Large intestine (tissue), 3 donors: ENCODE measurements around the gene CTRL. TPM values are rescaled to one million over a fixed set of nuclear protein-coding genes. Genes with fewer than 3 reads are reported as not detected.
"Not testable (repeated sequence)": the region's sequence is repeated elsewhere in the genome, so short reads cannot be mapped to it uniquely, and the experiment has no call there.

Experiments
- DNase-seq, 2 donors: peaks; one replicate each; pipeline versions ENCODE4 v3.0.0 to v3.0.0-alpha.2; 2013
- H3K27ac ChIP-seq: one replicate; pipeline ENCODE4 v1.5.1; 2013; ENCODE audit warnings: low read length
- H3K27me3 ChIP-seq: 2 replicates; pipeline ENCODE4 v1.6.1; 2013; ENCODE audit warnings: low read length; ENCODE audit not compliant: control insufficient read depth, insufficient read depth
- H3K36me3 ChIP-seq: 2 replicates; pipeline ENCODE4 v1.6.1; 2013; ENCODE audit warnings: low read length; ENCODE audit not compliant: control insufficient read depth, insufficient read depth
- H3K4me1 ChIP-seq: one replicate; pipeline ENCODE4 v1.6.1; 2013; ENCODE audit warnings: low read length; ENCODE audit not compliant: control insufficient read depth, insufficient read depth
- H3K4me3 ChIP-seq: one replicate; pipeline ENCODE4 v1.5.1; 2013; ENCODE audit warnings: low read length
- H3K9me3 ChIP-seq: one replicate; pipeline ENCODE4 v1.6.1; 2013; ENCODE audit warnings: mild to moderate bottlenecking, low read depth, low read length, moderate library complexity; ENCODE audit not compliant: control insufficient read depth
- WGBS: methylation state at CpG from one replicate; pipeline ENCODE4 v1.1.5; 2013; ENCODE audit warnings: low lambda C conversion rate; ENCODE audit not compliant: insufficient coverage; 5-methylcytosine and 5-hydroxymethylcytosine counted together
- polyA plus RNA-seq: library from polyadenylated mRNA; unstranded; fragments of 120-200 nt; gene quantifications from one replicate; pipeline ENCODE4 v1.2.1, GENCODE V29; 2013

Gene CTRL
- polyA plus RNA-seq, 1 donor: 0.87 TPM

DNA sequence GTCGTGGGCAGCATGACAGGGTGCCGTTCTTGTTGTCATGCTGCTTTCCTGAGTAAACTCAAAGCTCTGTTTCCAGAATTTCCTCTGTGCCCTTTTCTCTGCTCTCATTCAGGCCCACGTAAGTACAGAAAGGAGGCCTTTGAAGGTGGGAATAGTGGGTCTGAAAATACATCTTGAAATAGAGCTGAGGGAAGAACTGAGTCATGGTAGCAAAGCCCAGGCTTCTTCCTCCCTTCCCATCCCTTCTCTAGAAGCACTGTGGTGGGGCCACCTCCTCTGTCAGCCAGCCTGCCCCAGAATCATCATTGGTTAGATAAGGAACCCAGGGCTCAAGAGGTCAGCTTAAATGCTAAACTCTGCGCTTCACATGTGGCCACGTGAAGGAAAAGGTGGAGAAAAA lies 9.4 kb downstream of the CTRL start:
- no peak for DNase-seq
- Histone ChIP-seq H3K27me3 (no peaks in the 10 kb centered on the region), H3K36me3 (peaks cover 56% of the 10 kb centered on the region), H3K27ac (no peak overlapping the region), H3K4me1 (no peaks in the 10 kb centered on the region), H3K9me3 (no peaks in the 10 kb centered on the region), H3K4me3 (no peak overlapping the region)
- WGBS: no CpG with 5 or more reads among the region's 5 CpGs

- Histone ChIP-seq H3K27me3 (no peaks in the 10 kb centered on the region), H3K4me3 (no peak overlapping the region), H3K9me3 (no peaks in the 10 kb centered on the region), H3K27ac (no peak overlapping the region), H3K36me3 (peaks cover 67% of the 10 kb centered on the region), H3K4me1 (peaks cover 13% of the 10 kb centered on the region)
- no peak for DNase-seq
- WGBS: no CpG with 5 or more reads among the region's 6 CpGs
Measured at GRCh38 chr16:67919622-67920221, 11.9 kb downstream of the CTRL start.

GRCh38 chr16:67917852-67918236 lies 13.8 kb downstream of the CTRL start:
- Histone ChIP-seq H3K9me3 (no peaks in the 10 kb centered on the region), H3K4me1 (peaks cover 13% of the 10 kb centered on the region), H3K36me3 (peaks cover 58% of the 10 kb centered on the region), H3K27me3 (no peaks in the 10 kb centered on the region), H3K4me3 (no peak overlapping the region), H3K27ac (no peak overlapping the region)
- no peak for DNase-seq
- WGBS: no CpG with 5 or more reads among the region's 4 CpGs

DNA sequence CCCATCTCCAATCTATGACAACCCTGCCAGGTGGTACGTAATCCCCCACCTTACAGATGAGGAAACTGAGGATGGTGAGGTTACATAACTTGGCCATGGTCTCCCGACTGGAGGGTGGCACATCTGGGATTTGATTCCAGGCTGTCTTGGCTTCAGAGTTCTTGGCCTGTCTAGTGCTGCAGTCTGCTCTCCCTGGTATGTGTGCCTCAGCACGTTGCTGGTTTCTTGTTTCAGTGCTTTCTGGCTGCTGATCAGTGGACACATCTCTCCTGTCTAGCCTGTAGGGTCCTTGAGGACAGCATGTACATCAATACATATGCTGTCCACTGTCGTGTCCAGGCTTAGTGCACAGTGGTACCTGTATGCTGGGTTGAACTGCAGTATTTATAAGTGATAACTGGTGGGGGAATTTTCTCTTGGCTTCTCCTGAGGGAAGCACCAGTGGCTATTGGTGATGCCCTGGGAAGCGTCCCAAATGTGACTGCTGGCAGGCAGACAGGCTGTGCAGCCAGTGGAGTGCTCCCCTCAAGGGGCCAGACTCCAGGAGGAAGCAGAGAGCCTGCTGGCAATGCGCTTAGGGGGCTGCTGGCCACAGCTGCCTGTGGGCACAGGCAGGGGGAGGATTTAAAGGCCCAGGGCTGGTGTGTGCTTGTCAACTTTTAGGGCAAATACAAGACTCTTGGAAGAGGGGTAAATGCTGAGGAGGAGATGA lies 14.4 kb downstream of the CTRL start:
- WGBS: no CpG with 5 or more reads among the region's 6 CpGs

DNA sequence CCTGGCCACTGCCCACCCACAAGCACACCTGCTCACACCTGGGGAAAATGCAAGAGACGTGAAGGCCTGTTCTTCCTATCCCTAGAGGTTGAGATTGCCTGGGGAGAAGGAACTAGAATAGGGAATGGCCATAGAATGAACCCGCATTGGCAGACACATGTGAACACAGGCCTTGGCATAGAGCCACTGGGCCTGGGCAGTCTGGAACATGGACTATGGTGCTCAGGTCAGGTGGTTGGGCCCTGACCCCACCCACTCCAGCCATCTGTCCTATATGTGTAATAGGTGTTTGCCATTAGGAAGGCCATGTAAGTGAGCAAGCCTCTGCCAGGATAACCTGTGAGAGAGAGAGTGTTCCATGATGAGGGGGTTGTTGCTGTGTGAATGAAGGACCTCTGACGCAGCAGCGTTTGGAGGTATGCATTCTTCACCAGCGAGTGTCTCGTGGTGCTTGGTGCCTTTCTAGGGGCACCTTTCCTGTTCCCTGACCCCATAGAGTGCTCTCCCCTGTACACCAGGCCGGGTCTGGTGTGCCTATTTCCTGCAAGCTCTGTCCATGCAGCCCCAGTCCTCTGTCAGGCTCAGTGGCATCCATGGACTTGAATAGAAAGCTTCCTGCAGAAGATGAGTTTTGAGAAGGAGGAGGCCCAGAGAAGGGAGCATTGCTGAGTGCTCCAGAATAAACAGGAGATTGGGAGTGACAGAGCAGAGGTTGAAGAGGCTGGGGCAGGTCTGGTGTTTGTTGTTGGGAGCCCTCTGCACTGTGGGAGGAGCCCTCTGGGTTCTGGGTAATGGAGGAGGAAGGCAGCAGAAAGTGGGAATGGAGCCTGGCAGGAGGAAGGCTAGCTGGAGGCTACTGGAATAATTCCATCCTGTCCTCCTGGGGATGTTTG lies 15.6 kb downstream of the CTRL start:
- Histone ChIP-seq H3K36me3 (peaks cover 64% of the 10 kb centered on the region), H3K27me3 (no peaks in the 10 kb centered on the region), H3K27ac (no peak overlapping the region), H3K9me3 (no peaks in the 10 kb centered on the region), H3K4me3 (no peak overlapping the region), H3K4me1 (peaks cover 13% of the 10 kb centered on the region)
- no CpG with 5 or more reads among the region's 7 CpGs for WGBS
- DNase-seq: peak in 1 of 2 donors; percentile 43

More for the DNA sequence above, 14.4 kb downstream of the CTRL start:
- DNase-seq: no peak
- Histone ChIP-seq H3K4me1 (peaks cover 13% of the 10 kb centered on the region), H3K4me3 (no peak overlapping the region), H3K36me3 (peaks cover 57% of the 10 kb centered on the region), H3K27me3 (no peaks in the 10 kb centered on the region), H3K9me3 (no peaks in the 10 kb centered on the region), H3K27ac (no peak overlapping the region)

DNA sequence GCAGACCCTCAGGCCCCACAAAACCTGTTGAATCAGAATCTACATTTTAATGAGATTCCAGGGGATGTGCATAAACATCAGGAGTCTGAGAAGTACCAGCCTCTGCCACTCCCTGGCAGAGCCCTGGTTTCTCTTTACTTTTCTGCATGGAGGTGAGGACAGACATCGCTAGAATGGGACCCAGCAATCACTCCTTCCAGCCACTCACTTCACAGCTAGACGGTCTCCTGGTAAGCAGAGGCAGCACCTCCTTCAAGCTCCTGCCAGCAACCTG lies 16.2 kb downstream of the CTRL start:
- WGBS: no CpG with 5 or more reads among the region's 2 CpGs
- not testable (repeated sequence) for DNase-seq, H3K27me3 ChIP-seq, H3K4me3 ChIP-seq, H3K9me3 ChIP-seq, H3K27ac ChIP-seq
- Histone ChIP-seq H3K4me1 (peaks cover 13% of the 10 kb centered on the region), H3K36me3 (peaks cover 65% of the 10 kb centered on the region)

DNA sequence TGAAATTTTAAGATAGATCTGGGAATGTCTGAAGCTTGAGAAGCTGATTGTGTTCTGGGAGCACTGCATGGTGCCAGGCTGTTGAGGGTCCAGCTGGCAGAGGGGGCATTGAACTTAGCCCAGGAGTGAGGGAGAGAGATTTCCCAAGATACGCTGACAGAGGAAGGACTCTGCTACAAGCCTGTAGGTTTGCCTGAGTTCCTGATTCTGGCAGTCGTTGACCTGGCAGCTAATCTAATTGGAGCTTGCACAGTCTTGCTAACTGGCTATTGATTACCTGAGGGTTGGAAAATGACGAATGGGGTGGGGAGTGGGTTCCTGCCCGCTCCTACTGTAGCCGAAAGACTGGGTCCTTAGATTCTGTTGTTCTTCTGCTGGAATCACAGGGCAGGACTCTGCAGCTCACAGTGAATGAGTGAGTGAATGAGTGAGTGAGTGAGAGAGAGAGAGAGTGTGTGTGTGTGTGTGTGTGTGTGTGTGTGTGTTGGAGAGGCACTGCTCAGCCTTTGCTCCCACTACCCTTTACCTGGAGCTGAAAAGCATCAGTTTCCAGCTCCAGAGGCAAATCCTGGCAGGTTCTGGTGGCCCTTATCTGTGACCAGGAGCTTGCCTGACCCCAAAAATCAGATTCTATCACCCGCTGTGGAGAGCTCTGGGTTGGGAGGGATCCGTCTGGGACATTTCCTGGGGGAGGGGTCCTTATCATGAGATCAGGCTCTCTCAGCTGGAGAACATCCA lies 16.7 kb downstream of the CTRL start:
- Histone ChIP-seq H3K9me3 (no peaks in the 10 kb centered on the region), H3K36me3 (peaks cover 64% of the 10 kb centered on the region), H3K27ac (no peak overlapping the region), H3K4me1 (peaks cover 13% of the 10 kb centered on the region), H3K27me3 (no peaks in the 10 kb centered on the region), H3K4me3 (no peak overlapping the region)
- no peak for DNase-seq
- WGBS: no CpG with 5 or more reads among the region's 7 CpGs

DNA sequence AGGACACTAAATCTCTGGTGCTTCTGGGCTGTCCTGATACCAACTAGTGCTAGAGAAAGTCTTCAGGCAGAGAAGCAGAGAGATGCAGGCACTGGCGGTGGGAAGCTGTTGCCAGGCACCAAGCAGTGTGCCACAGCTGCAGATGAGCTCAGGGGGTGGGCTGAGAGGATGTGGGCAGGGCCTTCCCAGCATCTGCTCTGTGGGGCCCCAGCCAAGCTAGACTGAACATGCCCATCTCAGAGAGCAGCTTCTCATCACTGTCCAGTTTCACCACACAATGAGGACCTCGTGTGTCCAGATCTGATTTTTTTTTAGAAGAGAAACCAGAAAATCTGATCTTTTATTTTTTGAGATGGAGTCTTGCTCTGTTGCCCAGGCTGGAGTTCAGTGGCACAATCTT lies 21.5 kb downstream of the CTRL start:
- DNase-seq: no peak
- no peak overlapping the region for H3K4me3 ChIP-seq
- no CpG with 5 or more reads among the region's 2 CpGs for WGBS
- no peaks in the 10 kb centered on the region for H3K27me3 ChIP-seq
- peaks cover 43% of the 10 kb centered on the region for H3K36me3 ChIP-seq
- peaks cover 2% of the 10 kb centered on the region for H3K4me1 ChIP-seq
- no peak overlapping the region for H3K27ac ChIP-seq
- no peaks in the 10 kb centered on the region for H3K9me3 ChIP-seq

GRCh38 chr16:67909056-67909742 lies 22.5 kb downstream of the CTRL start:
- Histone ChIP-seq H3K36me3 (peaks cover 40% of the 10 kb centered on the region), H3K27me3 (no peaks in the 10 kb centered on the region), H3K4me3 (no peak overlapping the region), H3K4me1 (no peaks in the 10 kb centered on the region), H3K9me3 (no peaks in the 10 kb centered on the region), H3K27ac (no peak overlapping the region)
- WGBS: no CpG with 5 or more reads among the region's 36 CpGs
- DNase-seq: no peak
